ENCODE results near the gene TMEM63A.

DNA sequence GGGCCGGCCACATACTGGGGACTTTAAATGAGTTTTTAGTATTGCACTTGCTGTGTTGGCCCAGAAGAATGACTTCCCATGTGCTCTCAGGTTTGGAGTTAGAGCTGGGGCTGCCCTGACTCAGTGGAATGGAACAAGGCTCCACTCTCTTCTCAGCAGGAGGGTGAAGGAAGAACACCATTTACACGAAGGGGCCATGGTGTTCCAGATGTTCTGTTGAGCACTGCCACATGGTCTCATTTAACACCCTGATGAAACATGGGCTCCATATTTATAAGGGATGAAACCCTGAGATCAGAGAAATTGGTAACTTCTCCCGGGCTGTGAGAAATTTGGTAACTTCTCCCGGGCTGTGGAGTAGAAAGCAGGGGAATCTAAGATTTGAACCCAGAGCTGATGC lies 36.1 kb upstream of the TMEM63A start:
- TF ChIP-seq, protein P1, sequence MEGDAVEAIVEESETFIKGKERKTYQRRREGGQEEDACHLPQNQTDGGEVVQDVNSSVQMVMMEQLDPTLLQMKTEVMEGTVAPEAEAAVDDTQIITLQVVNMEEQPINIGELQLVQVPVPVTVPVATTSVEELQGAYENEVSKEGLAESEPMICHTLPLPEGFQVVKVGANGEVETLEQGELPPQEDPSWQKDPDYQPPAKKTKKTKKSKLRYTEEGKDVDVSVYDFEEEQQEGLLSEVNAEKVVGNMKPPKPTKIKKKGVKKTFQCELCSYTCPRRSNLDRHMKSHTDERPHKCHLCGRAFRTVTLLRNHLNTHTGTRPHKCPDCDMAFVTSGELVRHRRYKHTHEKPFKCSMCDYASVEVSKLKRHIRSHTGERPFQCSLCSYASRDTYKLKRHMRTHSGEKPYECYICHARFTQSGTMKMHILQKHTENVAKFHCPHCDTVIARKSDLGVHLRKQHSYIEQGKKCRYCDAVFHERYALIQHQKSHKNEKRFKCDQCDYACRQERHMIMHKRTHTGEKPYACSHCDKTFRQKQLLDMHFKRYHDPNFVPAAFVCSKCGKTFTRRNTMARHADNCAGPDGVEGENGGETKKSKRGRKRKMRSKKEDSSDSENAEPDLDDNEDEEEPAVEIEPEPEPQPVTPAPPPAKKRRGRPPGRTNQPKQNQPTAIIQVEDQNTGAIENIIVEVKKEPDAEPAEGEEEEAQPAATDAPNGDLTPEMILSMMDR (IDR thresholded peaks at IDR 0.05; ENCODE audit: low read length): no peak
- no peak for TF ChIP-seq EZH2 (optimal IDR thresholded peaks at IDR 0.05; ENCODE audit: low read depth, low read length)

Data from MM.1S (cell line).